RCC 7860 (cell line): Measurements from ENCODE around the gene ZNF30.
"Not testable (repeated sequence)": the region's sequence is repeated elsewhere in the genome, so short reads cannot be mapped to it uniquely, and the experiment has no call there.

Experiments used
- DNase-seq: peaks from one replicate; pipeline ENCODE4 v3.0.0-alpha.2; 2015; ENCODE audit warnings: low spot score
- FAIRE-seq: peaks from 2 replicates; lab custom pipeline; 2012; peaks lifted over from hg19 to GRCh38; lab: Jason Lieb, UNC

The ZNF30 gene

GRCh38 chr19:34960103-34960805, 33.6 kb downstream of the ZNF30 start:
- peak; percentile 96 for FAIRE-seq
- peak; percentile 98 for DNase-seq

DNA sequence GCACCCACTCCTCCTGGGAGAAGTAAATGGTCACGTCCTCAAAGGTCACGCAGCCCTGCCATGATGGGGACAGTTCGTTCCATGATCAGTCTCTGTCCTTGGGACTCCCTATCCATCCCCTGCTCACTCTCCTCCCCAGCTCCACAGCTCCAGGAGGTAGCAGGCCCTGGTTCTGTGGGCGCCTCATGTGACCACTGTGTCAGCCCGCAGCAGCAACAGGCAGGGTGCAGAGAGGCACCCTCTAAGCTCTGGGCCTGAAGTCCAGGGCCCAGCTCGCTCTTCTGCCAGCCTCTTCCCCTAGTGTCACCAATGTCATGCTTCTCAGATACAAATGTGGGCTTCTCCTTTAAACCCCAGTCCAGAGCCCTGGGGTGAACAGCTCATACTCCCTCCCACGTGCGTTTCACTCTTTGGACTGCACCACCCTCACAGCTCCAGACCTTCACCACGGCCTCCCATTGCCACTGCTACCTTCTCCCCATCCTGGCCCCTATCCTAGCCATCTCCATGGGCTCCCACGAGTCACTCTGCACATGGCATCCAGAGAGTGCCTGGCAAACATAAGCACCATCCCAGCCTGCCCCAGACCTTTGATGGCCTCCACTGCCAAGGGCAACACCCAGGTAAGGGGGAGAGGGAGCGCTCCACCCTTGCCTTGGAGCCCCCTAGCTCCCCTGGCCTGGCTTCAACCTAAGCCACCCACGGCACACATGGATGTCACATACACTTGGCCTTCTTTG, 34.4 kb downstream of the ZNF30 start:
- DNase-seq, result peak; percentile 10
- FAIRE-seq, result no peak

DNA sequence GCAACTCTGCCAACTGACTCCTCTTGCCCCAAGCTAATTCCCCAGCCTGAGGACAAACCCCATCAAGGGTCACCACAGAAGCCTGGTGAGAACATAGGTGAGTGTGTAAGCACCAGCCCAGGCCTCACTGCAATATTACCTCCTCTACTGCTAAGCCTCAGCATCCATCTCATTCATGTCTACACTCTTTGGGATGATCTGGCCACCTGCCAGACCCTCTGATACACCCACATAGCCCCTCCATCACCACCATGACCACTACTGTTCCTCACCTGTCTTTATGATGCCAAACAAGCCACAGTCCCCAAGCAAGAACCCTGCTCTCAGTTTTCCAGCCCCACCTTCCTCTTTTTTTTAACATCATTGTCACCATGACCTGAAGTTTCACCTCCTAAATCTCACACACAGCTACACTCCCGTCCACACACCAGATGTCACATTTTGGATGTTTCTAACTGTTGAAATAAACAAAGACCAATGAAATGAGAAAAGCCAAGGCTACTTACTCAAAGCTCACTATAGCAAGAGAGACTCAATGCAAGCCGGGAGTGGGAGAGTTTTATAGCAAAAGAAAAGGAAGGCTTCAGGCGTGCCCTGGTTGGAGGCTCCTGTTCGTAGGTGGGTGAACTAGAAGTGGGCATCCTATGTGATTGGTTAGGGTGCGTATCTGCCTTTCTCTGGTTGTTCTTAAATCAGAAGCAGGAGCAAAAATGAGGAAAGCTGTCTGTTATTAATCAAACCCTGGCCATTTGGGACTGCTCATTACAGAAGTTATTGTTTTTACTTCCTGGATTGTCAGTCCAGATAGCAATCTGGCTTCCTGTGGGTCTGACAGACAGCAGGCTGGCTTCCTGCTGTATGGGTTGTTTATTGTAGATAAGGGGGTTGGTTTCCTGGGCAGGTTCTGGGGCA, 35.3 kb downstream of the ZNF30 start:
- DNase-seq, result no peak
- no peak for FAIRE-seq

DNA sequence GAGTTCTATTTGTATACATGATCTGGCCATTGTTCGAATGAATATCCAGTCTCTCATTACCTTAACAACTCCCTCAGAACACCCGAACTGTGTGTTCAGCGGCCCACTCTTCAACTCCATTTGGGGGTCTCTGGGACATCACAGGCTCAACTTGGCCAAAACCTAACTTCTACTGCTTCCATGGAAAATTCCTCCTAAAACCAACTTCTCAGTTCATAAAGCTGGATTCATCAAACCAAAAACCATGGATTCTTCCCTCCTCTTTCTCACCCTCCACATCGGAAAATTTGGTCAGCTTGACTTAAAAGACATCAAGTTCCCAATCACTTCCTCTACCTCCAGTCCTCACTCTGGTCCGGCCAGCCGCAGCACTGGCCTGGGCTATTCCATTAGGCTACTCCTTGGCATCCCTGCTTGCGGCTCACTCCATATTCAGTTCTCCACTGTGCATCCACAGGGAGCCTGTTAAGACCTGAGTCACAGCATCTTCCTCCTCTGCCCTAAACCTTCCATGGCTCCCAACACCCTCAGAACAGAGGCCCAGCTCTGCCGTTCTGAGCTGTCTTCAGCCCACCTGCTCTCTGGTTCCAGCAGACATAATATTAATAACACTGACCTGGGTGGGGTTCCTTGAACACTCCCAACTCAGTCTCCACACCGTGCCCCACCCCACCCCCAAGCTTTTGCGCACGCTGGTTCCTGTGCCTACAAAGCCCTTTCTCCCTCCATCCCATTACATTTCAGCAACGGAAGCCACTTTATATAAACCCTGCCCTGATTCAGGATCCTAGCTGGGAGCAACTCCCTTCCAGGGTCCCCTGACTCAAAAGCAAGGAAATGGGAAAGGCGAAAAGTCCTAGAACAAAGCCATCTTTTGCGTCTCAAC, 36.2 kb downstream of the ZNF30 start:
- FAIRE-seq, result no peak
- no peak for DNase-seq

DNA sequence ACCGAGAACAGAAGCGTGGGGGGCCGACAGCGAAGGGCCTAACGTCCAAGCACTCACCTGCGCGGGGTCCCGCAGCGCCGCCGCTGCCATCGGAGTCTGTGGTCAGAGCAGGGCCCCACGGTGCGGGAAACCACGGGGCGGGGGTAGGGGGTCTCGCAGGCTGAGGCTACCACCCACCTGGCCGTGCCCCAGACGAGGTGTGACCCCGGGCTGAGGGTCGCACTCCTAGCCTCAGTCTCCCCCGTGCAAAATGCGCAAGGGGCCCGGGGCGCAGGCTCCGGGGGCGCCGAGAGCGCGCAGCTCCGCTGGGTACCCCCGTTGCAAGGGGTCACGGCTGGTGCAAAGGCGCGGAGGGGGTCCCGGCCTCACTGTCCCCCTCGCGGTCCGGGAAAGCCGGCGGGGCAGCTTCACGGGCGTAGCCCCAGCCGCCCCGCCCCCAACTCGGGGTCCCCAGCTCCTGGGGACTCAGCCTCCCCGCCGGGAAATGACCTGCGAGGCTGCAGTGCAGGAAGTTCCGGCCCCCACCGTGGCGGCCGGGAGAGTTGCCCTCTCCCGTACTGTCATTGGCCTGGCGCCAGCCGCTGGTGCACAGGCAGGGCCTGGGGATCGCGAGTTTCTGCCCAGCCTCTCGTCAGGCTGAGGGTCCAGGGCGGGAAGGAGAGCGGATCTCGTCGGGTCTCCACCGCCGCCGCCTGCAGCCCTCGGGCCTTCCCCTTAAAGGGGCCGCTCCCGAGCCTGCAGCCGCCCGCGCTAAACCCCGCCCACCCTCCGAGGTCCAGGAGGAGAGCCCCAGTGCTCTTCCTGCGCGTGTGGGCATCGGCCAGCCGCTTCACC, 37.1 kb downstream of the ZNF30 start, which contains the start of gene ZNF792:
Gene ZNF792, minus strand, starts transcription at position 657 of the 834 bp plus-strand sequence. Its CDS starts 567 bp downstream, at position 90.
- FAIRE-seq (no peak), DNase-seq (peak; percentile 6)

GRCh38 chr19:34964598-34964997, 37.9 kb downstream of the ZNF30 start:
- no peak for DNase-seq
- FAIRE-seq, result no peak

DNA sequence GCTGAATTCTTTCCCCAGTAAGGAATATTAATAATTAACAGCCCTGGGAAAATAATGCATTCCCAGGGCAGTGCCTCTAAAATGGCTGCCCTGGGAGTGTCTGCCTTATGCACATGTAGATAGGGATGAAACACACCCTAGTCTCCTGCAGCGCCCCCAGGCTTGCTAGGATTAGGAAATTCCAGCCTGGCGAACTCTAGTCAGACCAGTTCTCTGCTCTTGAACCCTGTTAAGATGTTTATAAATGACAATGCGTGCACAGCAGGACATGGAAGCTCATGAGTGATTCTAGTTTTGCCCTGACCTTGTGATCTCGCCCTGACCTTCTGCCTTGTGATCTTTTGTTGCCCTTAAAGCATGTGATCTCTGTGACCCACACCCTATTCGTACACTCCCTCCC, 38.8 kb downstream of the ZNF30 start:
- not testable (repeated sequence) for FAIRE-seq, DNase-seq

- no peak for DNase-seq
- no peak for FAIRE-seq
These were observed 40.8 kb downstream of the ZNF30 start for GRCh38 chr19:34967551-34967950.

DNA sequence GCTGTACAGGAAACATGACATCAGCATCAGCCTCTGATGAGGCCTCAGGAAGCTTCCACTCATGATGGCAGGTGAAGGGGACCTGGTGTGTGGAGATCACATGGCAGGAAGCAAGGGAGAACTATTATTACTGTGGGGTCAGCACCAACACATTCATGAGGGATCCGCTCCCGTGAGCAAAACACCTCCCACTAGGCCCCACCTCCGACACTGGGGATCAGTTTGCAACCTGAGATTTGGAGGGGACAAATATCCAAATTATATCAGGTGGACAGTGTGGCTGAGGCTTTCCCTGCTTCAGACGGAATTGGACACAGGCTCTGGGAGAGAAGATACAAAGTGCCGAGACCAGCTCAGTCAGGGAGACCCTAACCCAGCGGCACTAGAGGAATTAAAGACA, 43.0 kb downstream of the ZNF30 start:
- no peak for FAIRE-seq

DNA sequence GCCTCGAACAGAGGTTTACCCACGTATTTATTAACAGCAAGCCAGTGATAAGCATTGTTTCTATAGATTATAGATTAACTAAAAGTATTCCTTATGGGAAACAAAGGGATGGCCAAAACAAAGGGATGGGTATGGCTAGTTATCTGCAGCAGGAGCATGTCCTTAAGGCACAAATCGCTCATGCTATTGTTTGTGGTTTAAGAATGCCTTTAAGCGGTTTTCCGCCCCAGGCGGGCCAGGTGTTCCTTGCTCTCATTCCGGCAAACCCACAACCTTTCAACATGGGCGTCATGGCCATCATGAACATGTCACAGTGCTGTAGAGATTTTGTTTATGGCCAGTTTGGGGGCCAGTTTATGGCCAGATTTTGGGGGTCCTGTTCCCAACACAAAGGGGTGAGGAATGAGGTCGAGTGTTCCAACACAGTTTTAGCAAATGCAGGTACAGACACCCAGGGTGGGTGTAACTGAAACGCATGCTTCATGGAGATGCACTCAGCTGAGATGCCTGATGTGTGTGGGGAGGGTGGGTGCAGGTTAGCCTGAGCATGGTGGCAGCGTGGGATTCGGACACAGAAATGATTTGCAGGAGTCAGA, 43.6 kb downstream of the ZNF30 start:
- not testable (repeated sequence) for DNase-seq, FAIRE-seq

More for the DNA sequence above, 43.0 kb downstream of the ZNF30 start:
- no peak for DNase-seq

DNA sequence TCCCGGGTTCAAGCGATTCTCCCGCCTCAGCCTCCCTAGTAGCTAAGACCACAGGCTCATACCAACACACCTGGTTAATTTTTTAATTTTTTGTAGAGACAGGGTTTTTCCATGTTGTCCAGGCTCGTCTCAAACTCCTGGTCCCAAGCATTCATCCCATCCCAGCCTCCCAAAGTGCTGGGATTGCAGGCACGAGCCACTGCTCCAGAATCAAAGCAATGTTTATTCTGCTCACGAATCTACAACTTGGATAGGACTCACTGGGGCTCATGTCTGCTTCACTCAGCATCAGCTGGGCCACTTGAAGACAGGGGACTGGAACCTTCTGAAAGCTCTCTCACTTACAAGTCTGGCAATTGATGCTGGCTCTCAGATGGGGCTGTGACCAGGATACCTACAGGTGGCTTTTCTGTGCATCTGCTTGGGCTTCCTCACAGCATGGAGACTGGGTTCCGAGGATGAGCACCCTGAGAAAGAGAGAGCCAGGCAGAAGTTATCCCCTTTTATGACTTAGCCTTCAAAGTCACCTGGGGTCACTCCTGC, 45.5 kb downstream of the ZNF30 start:
- DNase-seq, result no peak
- no peak for FAIRE-seq

- DNase-seq, result no peak
- no peak for FAIRE-seq
These were observed 47.9 kb downstream of the ZNF30 start for GRCh38 chr19:34974646-34975045.

GRCh38 chr19:34975056-34975455, 48.4 kb downstream of the ZNF30 start:
- no peak for FAIRE-seq
- DNase-seq, result no peak

- DNase-seq (no peak), FAIRE-seq (no peak)
These were observed 49.9 kb downstream of the ZNF30 start for GRCh38 chr19:34976611-34977010.

- no peak for FAIRE-seq
- no peak for DNase-seq
These were observed 53.3 kb downstream of the ZNF30 start for GRCh38 chr19:34979819-34980640.

DNA sequence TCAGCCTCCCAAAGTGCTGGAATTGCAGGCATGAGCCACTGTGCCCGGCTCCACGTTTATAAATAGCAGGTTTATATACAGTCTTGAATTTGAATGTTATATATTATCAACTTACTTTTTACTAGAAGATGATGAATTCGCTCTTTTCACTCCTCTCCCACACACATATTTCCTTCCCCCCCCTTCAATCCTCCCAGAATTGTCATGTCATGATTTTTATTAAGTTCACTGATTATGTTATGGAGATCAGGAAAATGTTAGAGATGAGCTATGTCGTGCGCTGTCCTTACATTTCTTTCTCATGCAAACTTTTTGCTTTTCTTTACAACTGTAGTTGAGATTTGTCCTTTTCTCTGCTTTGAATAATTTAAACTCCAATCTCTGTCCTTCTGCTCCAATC, 55.6 kb downstream of the ZNF30 start:
- DNase-seq, result no peak
- no peak for FAIRE-seq

DNA sequence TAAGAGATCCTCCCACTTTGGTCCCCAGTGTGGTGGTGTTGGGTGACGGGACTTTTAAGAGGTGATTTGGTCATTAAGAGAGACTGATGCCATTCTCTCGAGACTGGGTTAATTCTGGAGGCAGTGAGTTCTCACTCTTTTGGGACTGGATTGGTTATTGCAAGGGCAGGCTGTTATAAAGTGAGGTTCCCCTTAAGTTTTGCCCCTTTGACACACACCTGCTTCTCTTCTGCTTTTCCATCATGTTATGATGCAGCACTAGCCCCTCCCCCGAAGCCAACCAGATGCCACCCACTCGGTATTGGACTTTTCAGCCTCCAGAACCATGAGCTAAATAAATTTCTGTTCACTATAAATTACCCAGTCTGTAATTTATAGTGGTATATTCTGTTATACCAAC, 57.1 kb downstream of the ZNF30 start:
- FAIRE-seq (no peak), DNase-seq (no peak)

DNA sequence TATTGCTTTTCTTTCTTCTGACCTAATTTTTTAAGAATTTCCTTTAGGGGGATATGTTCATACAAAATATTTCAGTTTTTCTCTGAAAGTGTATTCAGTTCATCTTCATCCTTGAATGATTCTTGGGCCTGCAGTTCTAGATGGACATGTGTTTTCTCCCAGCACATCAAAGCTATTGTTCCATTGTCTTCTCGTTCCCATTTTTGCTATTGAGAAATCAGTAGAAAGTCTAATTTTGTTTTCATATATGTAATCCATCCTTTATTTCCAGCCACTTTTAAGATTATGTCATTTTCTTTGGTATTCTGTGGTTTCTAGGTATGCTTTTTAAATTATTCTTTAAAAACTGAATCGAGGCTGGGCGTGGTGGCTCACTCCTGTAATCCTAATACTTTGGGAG, 57.6 kb downstream of the ZNF30 start:
- no peak for FAIRE-seq
- DNase-seq, result no peak
